Adrenal gland (tissue), 5 donors: ENCODE measurements around the gene UBAC2.

Experiments
- CTCF ChIP-seq, 6 experiments: fragments of 450-650 bp in 4 of 6; fragments of 200-600 bp in 2 of 6; sonication (generic) in 1 of 6; IDR thresholded peaks; 1 replicate in 5 of 6; 2 replicates in 1 of 6; pipeline versions ENCODE4 v1.5.1 to v1.8.0; 2016 to 2021; ENCODE audit warnings: antibody characterized with exemption in 6 of 6, mild to moderate bottlenecking in 2 of 6, moderate library complexity in 1 of 6
- POLR2A ChIP-seq, 2 donors: fragments of 450-650 bp; IDR thresholded peaks; one replicate each; pipeline ENCODE4 v1.6.1; 2017; ENCODE audit warnings: antibody characterized with exemption in 2 of 2, mild to moderate bottlenecking in 2 of 2, moderate library complexity in 1 of 2
- donor health status: DM: no; HTN: no; CAD: no.

GRCh38 chr13:99287551-99287950, 86.9 kb downstream of the UBAC2 start:
- TF ChIP-seq CTCF (IDR thresholded peaks at IDR 0.05) (no peak), POLR2A (IDR thresholded peaks at IDR 0.05) (no peak)
